Body of pancreas (tissue), 4 donors: ENCODE data around the gene ZNF862.

Experiments
- CTCF ChIP-seq, 7 experiments: fragments of 450-650 bp in 4 of 7; fragments of 200-600 bp in 3 of 7; sonication (generic) in 3 of 7; IDR thresholded peaks; one replicate each; pipeline ENCODE4 v1.5.1; 2016 to 2019; ENCODE audit warnings: antibody characterized with exemption in 7 of 7
- POLR2A ChIP-seq, 3 donors: fragments of 450-650 bp; IDR thresholded peaks; one replicate each; pipeline ENCODE4 v1.6.1; 2016; ENCODE audit warnings: antibody characterized with exemption in 3 of 3, mild to moderate bottlenecking in 2 of 3

DNA sequence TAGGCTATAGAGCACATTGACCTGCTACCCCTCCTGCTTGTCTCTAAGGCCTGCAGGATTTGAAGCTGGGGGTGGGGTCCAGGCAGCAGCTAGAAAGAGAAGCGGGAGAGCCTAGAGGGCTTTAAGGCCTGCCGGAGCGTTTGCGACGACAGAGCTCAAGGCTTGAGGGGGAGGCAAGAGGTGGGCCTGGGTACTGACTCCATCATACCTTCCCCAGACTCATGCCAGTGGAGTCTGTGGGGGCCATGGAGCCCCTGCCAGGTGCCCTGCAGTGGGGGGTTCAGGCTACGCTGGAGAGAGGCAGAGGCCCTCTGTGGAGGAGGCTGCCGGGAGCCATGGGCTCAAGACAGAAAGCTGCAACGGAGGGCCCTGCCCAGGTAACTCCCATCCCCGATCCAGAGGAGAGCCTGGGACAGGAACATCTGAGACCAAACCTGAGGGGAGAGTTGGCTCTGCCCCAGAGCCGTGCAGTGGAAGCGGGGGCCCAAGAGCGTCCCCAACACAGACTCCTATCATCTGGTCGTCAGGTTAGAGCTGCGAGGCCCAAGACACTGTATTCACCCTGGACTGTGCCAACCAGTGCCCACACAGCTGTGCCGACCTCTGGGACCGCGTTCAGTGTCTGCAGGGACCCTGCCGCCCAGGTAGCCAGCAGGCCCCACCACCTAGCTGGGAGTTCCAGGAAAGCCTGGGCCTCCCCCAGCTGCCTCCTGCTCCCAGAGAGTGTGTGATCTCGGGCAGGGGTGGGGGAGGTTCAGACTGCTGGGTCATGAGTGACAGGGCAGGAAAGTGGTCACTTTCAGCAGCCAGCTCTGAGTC lies 13.2 kb upstream of the ZNF862 start:
- TF ChIP-seq CTCF (IDR thresholded peaks at IDR 0.05), result no peak
- no peak for TF ChIP-seq POLR2A (IDR thresholded peaks at IDR 0.05)
